Heart left ventricle (tissue), 16 donors: ENCODE data around the gene BLID. TPM values are rescaled to one million over a fixed set of nuclear protein-coding genes. Genes with fewer than 3 reads are reported as not detected.

Experiments used
- ATAC-seq, 4 donors: fragments of 200-7000 bp; cut with Tn5 transposase; one replicate each; pipeline ENCODE4 v1.9.1; 2020 to 2022; ENCODE audit warnings: moderate library complexity in 4 of 4, mild to moderate bottlenecking in 3 of 4, moderate number of reproducible peaks in 1 of 4
- DNase-seq, 5 donors: peaks; one replicate each; pipeline ENCODE4 v3.0.0-alpha.2; 2020
- H3K27ac ChIP-seq, 12 donors: fragments of 200-600 bp; sonication (generic) in 4 of 12; one replicate each; pipeline versions ENCODE4 v1.5.0 to v1.8.0; 2016 to 2022; ENCODE audit warnings: mild to moderate bottlenecking in 2 of 12
- H3K27me3 ChIP-seq, 9 donors: fragments of 200-600 bp; sonication (generic) in 2 of 9; one replicate each; pipeline versions ENCODE4 v1.5.1 to v1.8.0; 2016 to 2022; ENCODE audit warnings: mild to moderate bottlenecking in 3 of 9
- H3K36me3 ChIP-seq, 9 donors: fragments of 200-600 bp; sonication (generic) in 2 of 9; one replicate each; pipeline versions ENCODE4 v1.5.0 to v1.8.0; 2018 to 2022; ENCODE audit warnings: mild to moderate bottlenecking in 2 of 9
- H3K4me1 ChIP-seq, 12 donors: fragments of 200-600 bp; sonication (generic) in 4 of 12; one replicate each; pipeline versions ENCODE4 v1.5.0 to v1.8.0; 2016 to 2022; ENCODE audit warnings: mild to moderate bottlenecking in 3 of 12
- H3K4me3 ChIP-seq, 12 donors: fragments of 200-600 bp; sonication (generic) in 4 of 12; one replicate each; pipeline versions ENCODE4 v1.5.0 to v1.8.0; 2017 to 2022; ENCODE audit warnings: mild to moderate bottlenecking in 9 of 12, moderate library complexity in 4 of 12
- H3K9me3 ChIP-seq, 12 donors: fragments of 200-600 bp; sonication (generic) in 4 of 12; one replicate each; pipeline versions ENCODE4 v1.5.0 to v1.8.0; 2016 to 2022; ENCODE audit warnings: mild to moderate bottlenecking in 1 of 12
- CTCF ChIP-seq, 12 donors: fragments of 200-600 bp; sonication (generic) in 4 of 12; IDR thresholded peaks; one replicate each; pipeline versions ENCODE4 v1.5.0 to v1.8.0; 2018 to 2022; ENCODE audit warnings: antibody characterized with exemption in 12 of 12, mild to moderate bottlenecking in 5 of 12
- POLR2A ChIP-seq, 2 donors: fragments of 450-650 bp; IDR thresholded peaks; one replicate each; pipeline ENCODE4 v1.6.1; 2017; ENCODE audit warnings: antibody characterized with exemption in 2 of 2, mild to moderate bottlenecking in 2 of 2, moderate library complexity in 2 of 2
- WGBS, 4 donors: extraction: QIAGEN DNeasy Blood & Tissue Kit in 2 of 4; methylation state at CpG; one replicate each; pipeline versions ENCODE4 v1.1.5 to v1.1.7; 2013 to 2018; 5-methylcytosine and 5-hydroxymethylcytosine counted together
- intact Hi-C, 10 donors: fragments of 100-400 bp; cut with DNase I; formaldehyde crosslinking; loops; one replicate each; pipeline versions ENCODE4 v1.11.1 to v1.14.2; 2022
- polyA plus RNA-seq, 2 donors: library from polyadenylated mRNA; stranded (reverse); fragments of 200-250 nt; gene quantifications; one replicate each; pipeline ENCODE4 v1.2.3, GENCODE V29; 2013
- total RNA-seq, 9 donors: library from RNA; depleted of rRNA in 2 of 9; stranded (reverse); fragments of >200 nt in 2 of 9; fragmentation: NEBNext Ultra II Directional in 3 of 9; extraction: Animal tissue kit (Norgen Biotek cat#: 25700) in 3 of 9; gene quantifications; one replicate each; pipeline versions ENCODE4 v1.1.0 to v1.2.4, GENCODE V29; 2016 to 2023
- donor health status: ischemic (EF 13 %, LVEDD 7.1; RV severe dilation, severe dysfunction).
- donor health status: healthy with polysubstance abuse.
- donor health status: DM: no; HTN: yes; CAD: no.
- donor health status: DM: no; HTN: no; CAD: no.
- donor health status: ischemic (EF 25% LVEDD 6.9; RV normal size, moderate dysfunction).
- donor health status: ischemic (EF 25% LVEDD 5.7; RV mildly dilated, moderate dysfunction).
- donor health status: healthy.
- donor health status: DM: yes; HTN: yes; CAD: no.
- donor health status: ischemic (EF 35%, LVEDD 5.7; RV mildly dilated, moderate dysfunction).
- donor health status: nonischemic (EF 11% LVEDD 7.7; RV severe dilation, severe dysfunction).
- donor health status: DM: yes; HTN: yes; CAD: no.
- donor health status: PGD.
- donor health status: ischemic (EF 29% LVEDD 5.4; RV normal size, mild dysfunction).
- donor health status: nonischemic (EF 23%, LVEDD 6.1; RV moderate dilation, normal function).

BLID gene
- total and polyA plus RNA-seq, 11 donors = not detected

DNA sequence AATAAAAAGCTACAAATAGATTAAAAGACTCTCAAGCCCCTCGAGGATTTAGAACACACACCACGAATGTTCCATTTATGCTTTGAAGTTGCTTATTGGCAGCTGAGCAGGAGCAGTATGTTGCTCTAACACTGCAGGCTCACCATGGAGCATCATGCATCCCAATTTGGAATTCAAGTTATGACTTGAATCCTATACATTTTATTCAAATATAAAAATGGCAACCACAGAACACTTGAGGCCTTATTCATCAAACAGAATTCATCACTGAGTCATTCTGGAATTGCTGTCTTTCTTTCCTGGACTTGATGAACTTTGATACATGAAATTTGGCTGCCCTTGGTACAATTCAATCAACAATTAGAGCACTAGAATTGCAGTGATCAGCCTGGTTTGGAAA, 24.5 kb upstream of the BLID start:
- Histone ChIP-seq H3K27ac (no peak overlapping the region), H3K36me3 (no peaks in the 10 kb centered on the region), H3K4me1 (peaks cover 0 to 23% (median 0%) of the 10 kb centered on the region in 12 donors), H3K4me3 (no peak overlapping the region), H3K27me3 (no peaks in the 10 kb centered on the region), H3K9me3 (no peaks in the 10 kb centered on the region)
- WGBS, 4 donors = 56 to 75% (median 71%) methylated on average over 2 of the region's 2 CpGs
- no peak for ATAC-seq
- no peak for DNase-seq
- intact Hi-C loops = no loop called here
- TF ChIP-seq POLR2A (IDR thresholded peaks at IDR 0.05) = no peak
- no peak for TF ChIP-seq CTCF (IDR thresholded peaks at IDR 0.05)

DNA sequence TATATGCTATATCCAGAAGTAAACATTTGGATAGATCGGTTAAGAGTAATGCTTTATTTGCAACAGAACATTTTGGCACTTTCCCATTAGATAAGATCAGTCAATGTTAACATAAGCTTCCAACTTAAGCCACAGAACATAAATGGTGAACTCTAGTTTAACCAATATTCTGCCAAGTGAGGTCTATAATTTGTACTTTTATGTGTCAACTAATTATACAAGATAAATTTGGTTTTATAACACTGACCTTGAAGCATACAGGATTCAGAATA, 23.5 kb upstream of the BLID start:
- ATAC-seq (no peak), DNase-seq (no peak)
- H3K4me3 ChIP-seq = no peak overlapping the region
- no peak for TF ChIP-seq POLR2A (IDR thresholded peaks at IDR 0.05)
- TF ChIP-seq CTCF (IDR thresholded peaks at IDR 0.05) = no peak
- no peak overlapping the region for H3K27ac ChIP-seq
- H3K27me3 ChIP-seq = no peaks in the 10 kb centered on the region
- whole genome bisulfite sequencing, 4 donors = 67 to 75% (median 72%) methylated on average over 1 of the region's 1 CpG
- peaks cover 0 to 23% (median 0%) of the 10 kb centered on the region in 12 donors for H3K4me1 ChIP-seq
- intact Hi-C loops = loop anchor here in 1 of 10 donors (10.0 kb wide), 1 partner anchor 45 kb away; no protein-coding TSS in a partner anchor
- no peaks in the 10 kb centered on the region for H3K9me3 ChIP-seq
- H3K36me3 ChIP-seq = no peaks in the 10 kb centered on the region

DNA sequence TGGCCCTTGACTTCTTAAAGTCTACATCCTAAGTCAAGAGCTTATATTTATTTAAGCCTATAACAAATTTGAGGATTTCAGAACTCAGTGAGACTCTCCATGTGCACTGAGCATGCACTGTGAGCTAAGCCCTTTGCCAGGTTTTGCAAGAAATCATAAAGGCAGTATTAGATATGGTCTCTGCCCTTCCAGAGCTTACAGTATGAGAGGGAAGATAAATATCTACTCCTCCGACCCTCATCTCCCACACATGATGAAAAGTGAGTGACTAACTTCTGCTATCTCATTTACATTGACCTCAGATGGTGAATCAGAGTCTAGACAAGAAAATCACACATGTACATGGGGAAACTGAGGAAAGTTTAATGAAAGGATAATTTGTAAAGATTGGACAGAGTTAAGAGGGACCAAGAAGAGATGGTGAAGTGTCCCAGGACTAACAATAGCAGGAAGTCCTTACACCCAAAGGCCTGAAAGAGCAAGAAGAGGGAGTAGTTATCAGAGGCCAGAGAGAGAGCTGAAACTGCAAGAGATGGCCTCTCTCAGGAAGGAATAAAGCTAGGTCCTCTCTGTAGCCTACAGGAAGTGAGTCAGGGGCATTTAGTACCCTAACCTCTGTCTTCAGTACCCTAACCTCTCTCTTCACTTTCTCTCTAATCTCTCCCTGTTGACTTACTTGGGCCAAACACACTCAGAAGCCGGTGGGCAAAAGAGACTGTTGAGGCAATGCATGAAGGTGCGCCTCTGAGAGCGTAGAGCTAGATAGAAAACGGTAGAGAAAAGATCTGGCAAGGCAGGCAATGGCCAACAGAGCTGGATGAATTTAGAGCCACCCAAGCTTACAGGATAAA, 23.0 kb upstream of the BLID start:
- Histone ChIP-seq H3K9me3 (no peaks in the 10 kb centered on the region), H3K36me3 (no peaks in the 10 kb centered on the region), H3K4me3 (no peak overlapping the region), H3K4me1 (peaks cover 0 to 23% (median 0%) of the 10 kb centered on the region in 12 donors), H3K27ac (no peak overlapping the region), H3K27me3 (no peaks in the 10 kb centered on the region)
- no peak for DNase-seq
- peak in 1 of 4 donors; percentile 33 for ATAC-seq
- 81 to 83% (median 82%) methylated on average over 5 of the region's 5 CpGs for WGBS, 4 donors
- no peak for TF ChIP-seq CTCF (IDR thresholded peaks at IDR 0.05)
- TF ChIP-seq POLR2A (IDR thresholded peaks at IDR 0.05) = no peak
- intact Hi-C loops = loop anchor here in 1 of 10 donors (10.0 kb wide), 1 partner anchor 46 kb away; no protein-coding TSS in a partner anchor

GRCh38 chr11:122137078-122137793, 21.2 kb upstream of the BLID start:
- ATAC-seq (peak in 3 of 4 donors; percentile 72 to 90 (median 73)), DNase-seq (no peak)
- H3K27ac ChIP-seq = peak overlapping the region in 8 of 12 donors; percentile 2 to 51 (median 40)
- TF ChIP-seq CTCF (IDR thresholded peaks at IDR 0.05) (no peak), POLR2A (IDR thresholded peaks at IDR 0.05) (no peak)
- H3K4me1 ChIP-seq = peaks cover 0 to 23% (median 0%) of the 10 kb centered on the region in 12 donors
- H3K27me3 ChIP-seq = no peaks in the 10 kb centered on the region
- H3K36me3 ChIP-seq = no peaks in the 10 kb centered on the region
- H3K9me3 ChIP-seq = no peaks in the 10 kb centered on the region
- 25 to 41% (median 30%) methylated on average over 2 of the region's 2 CpGs for WGBS, 4 donors
- intact Hi-C loops = loop anchor here in 1 of 10 donors (10.0 kb wide), 1 partner anchor 48 kb away; no protein-coding TSS in a partner anchor
- H3K4me3 ChIP-seq = no peak overlapping the region
